K562 (cell line): Measurements from ENCODE around the gene CABP2. TPM values are rescaled to one million over a fixed set of nuclear protein-coding genes. Genes with fewer than 3 reads are reported as not detected.

Experiments
- ARID4B ChIP-seq: sonication (generic); formaldehyde crosslinking; IDR thresholded peaks from 2 replicates; pipeline ENCODE4 v1.8.0; 2022; ENCODE audit warnings: mild to moderate bottlenecking, missing genetic modification reagents
- CSDE1 ChIP-seq, 2 experiments: fragments of 450-650 bp; IDR thresholded peaks; 2 replicates each; pipeline ENCODE4 v1.6.1; 2016; ENCODE audit warnings: mild to moderate bottlenecking in 1 of 2
- DEAF1 ChIP-seq: fragments of 450-650 bp; formaldehyde crosslinking; IDR thresholded peaks from 2 replicates; pipeline ENCODE4 v1.4.0; 2020; ENCODE audit warnings: mild to moderate bottlenecking, moderate library complexity
- KDM1A ChIP-seq, 2 experiments: fragments of 450-650 bp; IDR thresholded peaks; 2 replicates each; pipeline ENCODE4 v1.6.1; 2016; ENCODE audit warnings: mild to moderate bottlenecking in 2 of 2
- MNT ChIP-seq, 2 experiments: fragments of 450-650 bp; conservative IDR thresholded peaks; 2 replicates each; pipeline ENCODE4 v1.6.1; 2017; ENCODE audit warnings: mild to moderate bottlenecking in 2 of 2, moderate library complexity in 2 of 2
- MTA1 ChIP-seq: fragments of 450-650 bp; IDR thresholded peaks from 2 replicates; pipeline ENCODE4 v1.6.1; 2017; ENCODE audit warnings: borderline replicate concordance
- SETDB1 ChIP-seq: IDR thresholded peaks from one replicate; pipeline ENCODE4 v1.6.1; 2012; ENCODE audit warnings: low read length, control low read depth, inconsistent platforms
- SRSF1 ChIP-seq: fragments of 200-400 bp; formaldehyde crosslinking; IDR thresholded peaks from 2 replicates; pipeline ENCODE4 v1.6.1; 2017; ENCODE audit warnings: mild to moderate bottlenecking, low read depth, low read length, moderate library complexity
- STAG1 ChIP-seq: sonication (generic); formaldehyde crosslinking; IDR thresholded peaks from 2 replicates; pipeline ENCODE4 v1.5.0; 2020; ENCODE audit warnings: missing genetic modification reagents, borderline replicate concordance
- ZBTB26 ChIP-seq: fragments of 450-650 bp; formaldehyde crosslinking; IDR thresholded peaks from 2 replicates; pipeline ENCODE4 v1.4.0; 2022; ENCODE audit warnings: missing genetic modification characterization
- ZBTB34 ChIP-seq: fragments of 250-450 bp; sonication (Bioruptor Pico); IDR thresholded peaks from 2 replicates; pipeline ENCODE4 v1.8.0; 2021; ENCODE audit warnings: mild to moderate bottlenecking, moderate library complexity
- ZBTB5 ChIP-seq: fragments of 450-650 bp; IDR thresholded peaks from 2 replicates; pipeline ENCODE4 v1.6.1; 2017; ENCODE audit warnings: antibody characterized with exemption
- ZNF408 ChIP-seq: fragments of 250-450 bp; sonication (Bioruptor Pico); IDR thresholded peaks from 2 replicates; pipeline ENCODE4 v1.4.0; 2020; ENCODE audit warnings: low read depth, mild to moderate bottlenecking, moderate library complexity
- ZNF668 ChIP-seq: fragments of 250-450 bp; sonication (Bioruptor Pico); IDR thresholded peaks from 2 replicates; pipeline ENCODE4 v1.8.0; 2022; ENCODE audit warnings: mild to moderate bottlenecking, inconsistent platforms
- ZNF75A ChIP-seq: fragments of 450-650 bp; formaldehyde crosslinking; IDR thresholded peaks from 2 replicates; pipeline ENCODE4 v1.4.0; 2020; ENCODE audit warnings: mild to moderate bottlenecking
- polyA plus RNA-seq, 8 experiments: library from polyadenylated mRNA; depleted of rRNA in 4 of 8; stranded (reverse) in 5 of 8; unstranded in 3 of 8; fragments of >200 nt; fragmentation: Nextera tagmentation in 2 of 8; fragmentation: Illumina TruSeq in 1 of 8; extraction: Ambion mirVana in 2 of 8; extraction: Trizol in 1 of 8; gene quantifications; 2 replicates each; pipeline versions ENCODE4 v1.2.1 to v1.2.3, GENCODE V29; 2011 to 2014; ENCODE audit warnings: inconsistent platforms in 1 of 8, missing spikeins in 1 of 8
- total RNA-seq, 7 experiments: library from RNA; depleted of rRNA in 6 of 7; stranded (reverse); fragments of >200 nt in 6 of 7; fragmentation: Illumina TruSeq in 2 of 7; extraction: Trizol in 2 of 7; gene quantifications; 2 replicates each; pipeline versions ENCODE4 v1.2.1 to v1.2.3, GENCODE V29; 2011 to 2021; ENCODE audit warnings: low replicate concordance in 1 of 7

The CABP2 gene
- total and polyA plus RNA-seq, 9 of the 15 experiments (the other 6 are each of a cell fraction or from before 2014, with no cell fraction given) = not detected

- TF ChIP-seq ARID4B (CRISPR knock-in tag) (peak; percentile 13; the same call in 1 of the 2 replicates), SETDB1 (no peak), SRSF1 (no peak), KDM1A (IDR thresholded peaks at IDR 0.05) (no peak), ZBTB26 (CRISPR knock-in tag) (no peak), ZNF408 (no peak), DEAF1 (peak; percentile 84), CSDE1 (IDR thresholded peaks at IDR 0.05) (no peak), STAG1 (CRISPR knock-in tag) (peak; percentile 72), ZNF668 (CRISPR knock-in tag) (no peak), ZNF75A (CRISPR knock-in tag) (no peak), ZBTB5 (no peak), MTA1 (0 out of 2 replicates have a peak, but pooled peaks have one; percentile 11), MNT (conservative IDR thresholded peaks at IDR 0.05) (no peak; a peak in 1 of 4 replicates), ZBTB34 (no peak)
These were observed 17.4 kb downstream of the CABP2 start (continued) for GRCh38 chr11:67505605-67506396.
